HG02623 (cell line): ENCODE results near the gene FAM177A1.
"Not testable (repeated sequence)": the region's sequence is repeated elsewhere in the genome, so short reads cannot be mapped to it uniquely, and the experiment has no call there.

Source experiments
- ATAC-seq: cut with Tn5 transposase; IDR thresholded peaks from one replicate; pipeline ENCODE4 v1.9.1; 2021; ENCODE audit warnings: moderate library complexity; ENCODE audit not compliant: unreplicated experiment

Gene FAM177A1, protein sequence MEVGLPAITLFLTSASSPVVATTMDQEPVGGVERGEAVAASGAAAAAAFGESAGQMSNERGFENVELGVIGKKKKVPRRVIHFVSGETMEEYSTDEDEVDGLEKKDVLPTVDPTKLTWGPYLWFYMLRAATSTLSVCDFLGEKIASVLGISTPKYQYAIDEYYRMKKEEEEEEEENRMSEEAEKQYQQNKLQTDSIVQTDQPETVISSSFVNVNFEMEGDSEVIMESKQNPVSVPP

DNA sequence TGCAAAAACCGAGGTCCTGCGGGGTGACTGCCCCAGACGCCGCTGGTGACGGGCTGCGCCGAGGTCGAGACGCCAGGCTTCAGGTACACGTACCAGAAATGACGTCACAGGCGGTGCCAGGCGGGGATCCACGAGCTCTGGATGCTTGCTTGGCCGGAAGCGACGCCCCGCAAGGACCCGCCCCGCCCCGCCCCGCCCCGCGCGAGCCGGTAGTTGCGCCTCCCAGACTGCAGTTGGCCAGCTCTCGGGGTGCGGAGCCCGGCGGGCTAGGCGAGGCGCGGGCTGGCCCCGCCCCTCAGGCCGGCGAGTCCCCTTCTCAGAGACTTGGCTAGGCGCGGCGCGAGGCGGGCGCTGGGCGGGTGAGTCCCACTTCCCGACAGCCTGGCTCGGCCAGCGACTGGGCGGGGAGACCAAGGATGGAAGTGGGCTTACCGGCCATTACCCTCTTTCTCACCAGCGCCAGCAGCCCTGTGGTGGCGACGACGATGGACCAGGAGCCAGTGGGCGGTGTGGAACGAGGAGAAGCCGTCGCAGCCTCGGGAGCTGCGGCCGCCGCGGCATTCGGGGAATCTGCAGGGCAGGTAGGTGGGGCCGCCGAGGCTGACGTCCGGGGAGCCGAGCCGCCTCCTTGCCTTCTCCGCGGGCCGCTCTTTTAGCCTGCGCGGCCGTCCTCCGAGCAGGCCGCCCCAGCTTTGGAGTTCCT is at the start of gene FAM177A1:
Gene FAM177A1 (plus strand): TSS at position 225 of the 703 bp plus-strand sequence. CDS start 192 bp downstream, at position 417.
- peak; percentile 90 for ATAC-seq

DNA sequence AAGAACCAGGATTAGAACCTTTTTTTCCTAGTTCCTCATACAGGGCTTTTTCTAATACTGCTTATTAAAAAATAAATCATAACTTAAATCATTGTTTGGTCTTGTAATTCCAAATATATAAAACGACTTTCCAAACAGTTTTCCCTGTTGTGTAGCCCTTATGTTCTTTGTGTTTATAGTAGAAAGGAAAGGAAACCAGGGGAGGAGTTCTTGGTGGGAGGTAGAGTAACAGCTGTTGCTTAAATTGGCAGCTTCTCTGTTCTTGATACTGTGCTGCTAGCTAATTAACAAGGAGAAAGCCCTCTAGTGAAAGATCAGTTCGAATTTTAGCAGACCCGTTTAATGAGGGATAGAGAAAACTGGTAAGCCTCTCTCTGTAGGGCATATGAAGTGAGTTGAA is 48.3 kb upstream of the FAM177A1 start:
- ATAC-seq: no peak

- ATAC-seq: no peak
Observed at GRCh38 chr14:34999500-34999899, 46.6 kb upstream of the FAM177A1 start.

DNA sequence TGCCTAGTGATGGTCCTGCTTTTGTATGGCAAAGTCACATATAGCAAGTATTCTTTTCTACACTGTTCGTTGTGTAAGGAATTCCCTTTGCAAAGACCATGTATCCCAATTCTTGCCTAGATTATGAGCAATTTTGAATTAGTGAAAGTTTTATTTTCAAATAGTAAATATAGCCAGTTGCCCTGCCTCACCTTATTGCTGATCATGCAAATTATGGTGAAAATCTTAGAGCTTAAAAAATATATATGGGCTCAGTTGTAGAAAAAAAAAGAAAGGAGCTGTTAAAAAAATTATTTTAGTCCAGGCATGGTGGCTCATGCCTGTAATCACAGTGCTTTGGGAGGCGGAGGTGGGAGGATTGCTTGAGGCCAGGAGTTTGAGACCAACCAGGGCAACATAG is 44.5 kb upstream of the FAM177A1 start:
- ATAC-seq: no peak

DNA sequence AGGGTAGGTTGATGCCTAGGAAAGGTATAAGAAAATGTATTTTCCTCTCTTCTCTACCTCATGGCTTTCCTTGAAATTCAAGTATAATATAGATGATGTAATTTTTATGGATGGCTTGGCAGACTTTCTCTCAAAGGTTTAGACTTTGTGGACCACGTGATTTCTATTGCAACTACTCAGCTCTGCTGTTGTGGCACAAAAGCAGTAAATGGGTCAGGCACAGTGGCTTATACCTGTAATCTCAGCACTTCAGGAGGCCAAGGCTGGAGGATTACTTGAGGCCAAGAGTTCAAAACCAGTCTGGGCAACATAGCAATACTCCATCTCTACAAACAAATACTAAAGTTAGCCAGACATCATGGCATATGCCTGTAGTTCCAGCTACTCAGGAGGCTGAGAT is 41.2 kb upstream of the FAM177A1 start:
- ATAC-seq: no peak

DNA sequence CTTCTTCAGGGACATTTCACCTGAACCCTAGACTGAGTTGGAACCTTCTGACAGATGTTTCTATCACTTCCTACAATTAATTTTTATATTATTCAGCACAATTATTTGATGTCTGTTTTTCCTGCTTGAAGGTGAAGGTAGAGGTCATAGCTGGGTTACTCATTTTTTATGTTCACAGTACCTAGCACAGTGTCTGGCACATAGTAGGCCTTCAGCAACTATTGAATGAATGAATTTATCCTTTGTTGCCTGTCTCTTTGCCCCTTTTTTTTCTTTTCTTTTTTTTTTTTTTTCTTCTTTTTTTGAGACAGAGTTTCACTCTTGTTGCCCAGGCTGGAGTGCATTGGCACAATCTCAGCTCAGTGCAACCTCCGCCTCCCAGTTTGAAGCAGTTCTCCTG is 29.5 kb upstream of the FAM177A1 start:
- no peak for ATAC-seq

GRCh38 chr14:35020713-35021112 is 25.4 kb upstream of the FAM177A1 start:
- no peak for ATAC-seq

GRCh38 chr14:35028435-35028834 is 17.6 kb upstream of the FAM177A1 start:
- ATAC-seq: no peak

DNA sequence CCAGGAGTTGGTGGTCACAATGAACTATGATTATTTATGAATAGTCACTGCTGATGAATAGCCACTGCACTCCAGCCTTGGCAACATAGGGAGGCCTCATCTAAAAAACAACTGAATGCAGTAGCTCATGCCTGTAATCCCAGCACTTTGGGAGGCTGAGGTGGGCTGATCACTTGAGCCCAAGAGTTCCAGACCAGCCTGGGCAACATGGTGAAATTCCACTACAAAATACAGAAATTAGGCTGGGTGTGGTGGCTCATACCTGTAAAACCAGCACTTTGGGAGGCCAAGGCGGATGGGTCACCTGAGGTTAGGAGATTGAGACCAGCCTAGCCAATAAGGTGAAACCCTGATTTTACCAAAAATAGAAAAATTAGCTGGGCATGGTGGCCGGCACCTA is 13.5 kb upstream of the FAM177A1 start:
- ATAC-seq: no peak

GRCh38 chr14:35034440-35034833 is 11.6 kb upstream of the FAM177A1 start:
- no peak for ATAC-seq

DNA sequence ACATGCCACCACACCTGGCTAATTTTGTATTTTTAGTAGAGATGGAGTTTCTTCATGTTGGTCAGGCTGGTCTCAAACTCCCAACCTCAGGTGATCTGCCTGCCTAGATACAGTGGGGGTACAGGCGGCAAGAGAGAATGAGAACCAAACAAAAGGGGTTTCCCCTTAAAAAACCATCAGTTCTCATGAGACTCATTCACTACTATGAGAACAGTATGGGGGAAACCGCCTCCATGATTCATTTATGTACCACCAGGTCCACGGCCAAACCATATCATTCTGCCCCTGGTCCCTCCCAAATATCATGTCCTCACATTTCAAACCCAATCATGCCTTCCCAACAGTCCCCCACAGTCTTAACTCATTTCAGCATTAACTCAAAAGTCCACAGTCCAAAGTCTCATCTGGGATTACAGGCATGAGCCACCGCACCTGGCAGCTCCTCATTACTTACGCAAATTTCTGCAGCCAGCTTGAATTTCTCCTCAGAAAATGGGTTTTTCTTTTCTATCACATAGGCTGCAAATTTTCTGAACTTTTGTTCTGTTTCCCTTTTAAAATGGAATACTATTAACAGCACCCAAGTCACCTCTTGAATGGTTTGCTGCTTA is 11.0 kb upstream of the FAM177A1 start:
- ATAC-seq: not testable (repeated sequence)

GRCh38 chr14:35038312-35038711 is 7.8 kb upstream of the FAM177A1 start:
- ATAC-seq: not testable (repeated sequence)

DNA sequence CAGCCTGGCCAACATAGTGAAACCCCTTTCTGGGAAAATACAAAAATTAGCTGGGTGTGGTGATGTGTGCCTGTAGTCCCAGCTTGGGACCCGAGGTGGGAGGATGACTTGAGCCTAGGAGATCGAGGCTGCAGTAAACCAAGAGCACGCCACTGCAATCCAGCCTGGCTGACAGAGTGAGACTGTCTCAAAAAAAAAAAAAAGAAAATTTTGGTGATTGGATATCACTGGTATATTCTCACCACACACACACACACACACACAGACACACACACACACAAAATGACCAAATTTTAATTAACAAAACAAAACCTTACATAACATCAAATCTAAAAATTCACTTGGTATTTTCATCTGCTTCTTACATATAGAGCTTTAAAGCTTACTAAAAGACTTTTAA is 3.4 kb upstream of the FAM177A1 start:
- ATAC-seq: no peak

DNA sequence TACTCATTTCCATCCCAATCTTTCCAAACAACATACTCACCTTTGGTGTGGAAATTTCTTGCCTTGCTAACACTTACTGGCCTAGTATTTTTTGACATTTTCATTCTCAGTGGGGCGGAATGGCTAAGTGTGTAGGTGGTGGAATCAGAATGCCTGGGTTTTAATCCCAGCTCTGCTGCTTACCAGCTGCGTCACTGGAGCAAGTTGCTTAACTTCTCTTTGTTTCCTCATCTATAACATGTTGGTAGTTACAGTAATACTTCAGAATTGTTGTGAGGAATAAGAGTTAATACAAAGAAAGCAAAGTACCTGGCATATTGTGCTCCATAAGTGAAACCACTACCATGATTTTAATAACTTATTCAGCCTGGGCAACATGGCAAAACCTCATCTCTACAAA is 3.0 kb upstream of the FAM177A1 start:
- ATAC-seq: no peak

GRCh38 chr14:35044939-35045797 is 904 bp upstream of the FAM177A1 start:
- ATAC-seq: no peak

GRCh38 chr14:35045798-35046047 is 349 bp upstream of the FAM177A1 start:
- ATAC-seq: no peak

GRCh38 chr14:35046751-35047536 is 872 bp downstream of the FAM177A1 start:
- peak; percentile 11 for ATAC-seq

- ATAC-seq: no peak
Observed at GRCh38 chr14:35047976-35048513, 2.0 kb downstream of the FAM177A1 start.

- no peak for ATAC-seq
Observed at GRCh38 chr14:35050652-35051051, 4.6 kb downstream of the FAM177A1 start.

- ATAC-seq: no peak
Observed at GRCh38 chr14:35051796-35052195, 5.7 kb downstream of the FAM177A1 start.

DNA sequence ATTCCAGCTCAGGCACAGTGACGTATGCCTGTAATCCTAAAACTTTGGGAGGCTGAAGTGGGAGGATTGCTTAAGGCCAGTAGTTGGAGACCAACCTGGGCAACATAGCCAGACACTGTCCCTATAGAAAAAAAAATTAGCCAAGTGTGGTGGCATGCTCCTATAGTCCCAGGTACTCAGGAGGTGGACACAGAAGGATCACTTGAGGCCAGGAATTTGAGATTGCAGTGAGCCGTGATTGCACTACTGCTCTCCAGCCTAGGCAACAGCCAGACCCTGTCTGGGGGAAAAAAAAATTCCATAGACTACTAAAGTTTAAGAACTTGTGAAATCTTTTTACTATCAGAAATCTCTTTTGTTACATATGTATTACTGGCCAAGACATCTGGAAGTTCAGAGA is 6.6 kb downstream of the FAM177A1 start:
- ATAC-seq: no peak
